Epidermal melanocyte (primary cell): Measurements from ENCODE around the gene MYL12A.
"Not testable (repeated sequence)": the region's sequence is repeated elsewhere in the genome, so short reads cannot be mapped to it uniquely, and the experiment has no call there.

Source experiments
- DNase-seq: peaks from one replicate; pipeline ENCODE4 v3.0.0; 2011; ENCODE audit warnings: low spot score; ENCODE audit not compliant: insufficient read length

Gene MYL12A

DNA sequence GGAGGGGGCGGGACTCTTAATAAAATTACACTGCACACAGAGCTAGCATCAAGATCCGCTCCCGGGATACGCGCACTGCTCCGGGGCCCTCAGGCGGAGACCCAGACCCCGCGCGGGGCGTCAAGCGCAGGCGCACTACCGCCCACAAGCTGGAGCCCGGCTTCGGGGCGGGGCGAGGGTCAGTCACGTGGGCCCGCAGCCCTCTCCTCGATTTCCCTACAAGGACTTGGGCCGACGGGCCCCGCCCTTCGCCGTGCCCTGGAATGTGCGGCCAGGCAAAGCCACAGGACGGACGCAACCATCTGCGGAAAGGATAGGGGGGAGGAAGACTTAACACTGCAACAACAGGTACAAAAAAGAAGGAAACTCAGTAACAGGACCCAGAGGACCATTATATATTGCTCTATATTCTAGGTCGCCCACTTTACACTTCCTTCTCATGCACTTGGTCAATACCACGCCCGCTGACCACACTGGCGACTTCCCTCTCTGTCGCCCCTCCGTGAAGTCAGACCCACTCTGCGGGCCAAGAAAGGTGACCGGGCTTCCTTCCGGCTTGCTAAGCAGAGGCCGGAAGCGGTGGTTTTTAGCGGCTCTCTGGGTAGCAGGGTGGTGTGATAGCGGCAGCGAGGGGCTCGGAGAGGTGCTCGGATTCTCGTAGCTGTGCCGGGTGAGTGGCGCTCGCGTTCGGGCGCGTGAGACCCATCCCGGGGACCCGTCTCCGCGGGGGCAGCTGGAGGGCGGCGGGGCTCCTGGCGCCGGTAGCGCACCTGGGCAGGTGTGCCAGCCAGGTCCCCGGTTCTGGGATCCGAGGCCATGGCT lies at the start of gene MYL12A:
Gene MYL12A, plus strand, starts transcription at position 562 of the 822 bp plus-strand sequence. CDS start 5,447 bp downstream, outside the sequence.
- peak; percentile 66 for DNase-seq

DNA sequence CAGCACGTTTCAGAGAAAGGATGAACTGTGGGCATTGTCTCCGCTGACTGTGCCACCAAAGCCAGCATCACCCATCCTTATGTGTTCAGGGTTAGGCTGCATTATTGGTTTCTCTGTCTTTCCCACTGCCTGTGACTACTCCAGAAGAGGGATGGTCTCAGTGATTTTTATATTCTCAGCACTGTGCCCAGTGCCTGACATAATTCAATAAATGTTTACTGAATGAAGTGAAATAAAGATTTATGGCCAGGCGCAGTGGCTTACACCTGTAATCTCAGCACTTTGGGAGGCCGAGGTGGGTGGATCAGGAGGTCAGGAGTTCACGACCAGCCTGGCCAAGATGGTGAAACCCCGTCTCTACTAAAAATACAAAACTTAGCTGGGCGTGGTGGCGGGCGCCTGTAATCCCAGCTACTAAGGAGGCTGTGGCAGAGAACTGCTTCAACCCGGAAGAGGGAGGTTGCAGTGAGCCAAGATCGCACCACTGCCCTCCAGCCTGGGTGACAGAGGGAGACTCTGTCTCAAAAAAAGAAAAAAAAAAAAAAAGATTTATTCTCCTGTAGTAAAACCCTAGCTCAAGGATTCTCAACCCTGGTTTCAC lies 49.2 kb upstream of the MYL12A start:
- DNase-seq = not testable (repeated sequence)

DNA sequence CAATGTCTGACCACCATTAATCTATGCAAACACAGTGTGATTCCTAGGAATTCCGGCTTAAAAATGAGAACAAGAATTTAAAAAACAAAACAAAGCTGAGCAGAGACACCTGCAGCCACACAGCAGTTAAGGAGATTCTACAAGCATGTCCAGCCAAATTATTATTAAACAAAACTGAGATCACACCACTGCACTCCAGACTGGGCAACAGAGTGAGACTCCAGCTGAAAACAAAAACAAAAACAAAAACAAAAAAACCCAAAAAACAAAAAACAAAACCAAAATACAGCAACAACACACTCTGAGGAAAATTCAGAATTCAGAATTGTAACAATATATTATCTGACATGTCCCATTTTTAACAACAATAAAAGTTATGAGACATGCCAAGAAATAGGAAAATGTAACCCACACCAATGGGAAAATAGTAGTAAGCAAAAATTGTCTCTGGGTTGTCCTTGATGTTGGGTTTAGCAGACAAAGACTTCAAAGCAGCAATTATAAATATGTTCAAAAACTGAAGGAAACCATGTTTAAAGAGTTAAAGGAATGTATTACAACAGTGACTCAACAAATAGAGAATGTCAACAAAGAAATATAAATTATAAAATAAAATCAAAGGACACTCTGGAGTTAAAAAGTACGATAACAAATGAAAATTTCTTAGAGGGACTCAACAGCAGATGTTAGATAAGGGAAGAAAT lies 47.5 kb upstream of the MYL12A start:
- DNase-seq = no peak

DNA sequence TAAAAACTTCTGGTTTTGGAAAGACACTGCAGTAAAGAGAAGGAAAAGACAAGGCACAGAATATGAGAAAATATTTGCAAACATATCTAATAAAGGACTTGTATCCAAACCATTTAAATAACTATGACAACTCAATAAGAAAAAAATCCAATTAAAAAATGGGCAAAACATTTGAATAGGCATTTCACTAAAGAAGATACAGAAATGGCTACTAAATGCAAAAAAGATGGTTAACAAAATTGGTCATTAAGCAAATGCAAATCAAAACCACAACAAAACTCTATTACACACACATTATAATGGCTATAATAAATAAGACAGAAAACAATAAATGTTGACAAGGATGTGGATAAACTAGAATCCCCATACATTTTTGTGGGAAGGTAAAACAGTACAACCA lies 42.4 kb upstream of the MYL12A start:
- no peak for DNase-seq

DNA sequence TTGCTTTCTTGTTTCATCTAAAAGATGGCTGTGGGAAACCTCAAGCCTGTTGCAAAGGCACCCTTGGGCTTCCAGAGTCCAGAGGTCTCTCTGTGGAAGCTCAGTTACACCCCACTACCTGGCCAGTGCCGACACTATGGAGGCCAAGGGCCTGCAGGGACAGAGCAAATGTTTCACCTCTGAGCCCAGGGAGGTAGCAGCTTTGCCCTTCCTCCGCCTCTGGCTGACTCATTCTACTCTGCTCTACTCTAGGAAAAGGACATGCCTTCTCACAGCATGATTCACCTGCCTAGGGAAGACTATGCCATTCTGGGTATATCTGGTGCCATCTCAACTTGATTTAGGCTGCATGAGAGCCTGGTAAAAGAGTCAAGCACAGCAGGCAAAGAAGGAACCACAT lies 40.0 kb upstream of the MYL12A start:
- DNase-seq = no peak

DNA sequence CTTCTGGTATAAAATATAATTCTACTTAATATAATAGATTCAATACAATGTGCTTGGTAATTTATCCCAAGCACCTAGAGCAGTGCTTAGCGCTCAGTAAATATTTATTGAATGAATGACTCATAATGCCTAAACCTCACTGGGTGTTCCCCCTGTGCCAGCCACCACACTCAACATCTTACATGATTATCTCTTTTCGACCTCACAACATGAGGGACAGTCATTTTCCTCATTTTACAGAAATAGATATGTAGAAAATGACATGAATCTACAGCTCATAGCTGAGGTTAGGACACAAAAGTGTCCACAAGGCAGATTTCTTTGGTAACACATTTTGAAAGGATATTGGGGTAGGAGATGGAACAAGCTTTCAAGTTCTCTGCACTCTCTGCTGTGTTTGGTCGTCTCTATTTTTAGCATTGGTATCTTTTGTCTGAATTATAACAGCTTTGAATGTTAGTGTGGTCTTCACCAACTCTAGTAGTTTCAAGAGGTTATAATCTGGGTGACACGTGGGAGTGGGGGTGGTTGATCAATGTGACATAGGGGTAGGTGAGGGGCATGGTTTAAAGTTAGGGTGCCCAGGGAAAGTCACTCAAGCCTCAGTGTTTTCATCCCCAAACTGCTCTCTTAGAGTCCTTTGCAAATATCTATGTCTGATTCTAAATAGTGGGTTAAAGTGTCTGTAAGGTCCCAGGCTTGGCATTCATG lies 37.6 kb upstream of the MYL12A start:
- no peak for DNase-seq

DNA sequence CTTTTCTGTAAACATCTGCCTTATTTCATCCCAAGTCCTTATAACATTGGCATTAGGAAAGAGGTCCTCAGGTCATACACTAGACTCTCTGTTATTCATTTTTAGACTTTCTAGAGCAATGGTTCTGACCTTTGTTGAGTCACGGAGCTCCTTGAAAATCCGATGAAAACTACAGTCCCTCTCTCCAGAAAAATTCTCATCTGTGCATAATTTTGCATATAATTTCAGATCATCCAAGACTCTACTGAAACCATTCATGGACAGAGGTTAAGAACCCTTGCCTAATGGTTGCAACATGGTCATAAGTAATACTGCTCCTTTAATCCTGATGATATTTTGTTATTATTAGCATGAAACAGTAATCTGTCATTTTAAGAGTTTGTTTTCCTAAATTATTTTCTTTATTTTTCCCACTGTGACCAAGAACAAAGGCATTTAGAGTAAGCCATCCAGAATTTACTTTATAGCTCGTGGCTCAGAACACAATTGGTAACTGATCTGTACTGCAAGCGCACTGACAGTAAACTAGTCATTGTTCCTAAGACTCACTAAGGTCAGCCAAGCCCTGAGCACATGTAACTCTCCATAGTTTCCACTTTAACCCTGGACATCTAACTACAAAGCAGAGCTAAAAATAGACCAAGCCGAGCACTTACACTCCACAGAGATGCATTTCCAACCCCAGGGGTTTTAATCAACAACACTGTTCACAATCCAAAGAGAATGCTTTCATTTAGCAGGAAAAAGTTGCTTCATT lies 36.2 kb upstream of the MYL12A start:
- no peak for DNase-seq

DNA sequence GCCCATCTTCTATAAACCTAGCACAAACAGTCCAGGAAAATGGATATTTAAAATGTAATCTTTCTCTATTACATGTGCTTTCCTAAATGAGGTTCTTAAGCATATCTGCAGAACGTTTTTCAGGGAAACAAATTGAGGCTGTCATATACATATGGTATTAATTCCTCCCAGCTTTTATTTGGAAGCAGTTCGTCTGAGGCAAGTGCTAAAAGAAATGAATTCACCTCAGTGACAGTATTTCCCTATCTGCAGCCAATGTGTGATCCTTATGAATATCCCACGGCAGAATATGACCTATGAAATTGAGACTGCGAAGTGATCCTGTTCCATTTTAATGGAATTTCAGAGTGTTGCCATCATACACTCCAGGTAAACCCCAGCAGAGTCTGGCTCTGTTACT lies 34.9 kb upstream of the MYL12A start:
- DNase-seq = no peak

DNA sequence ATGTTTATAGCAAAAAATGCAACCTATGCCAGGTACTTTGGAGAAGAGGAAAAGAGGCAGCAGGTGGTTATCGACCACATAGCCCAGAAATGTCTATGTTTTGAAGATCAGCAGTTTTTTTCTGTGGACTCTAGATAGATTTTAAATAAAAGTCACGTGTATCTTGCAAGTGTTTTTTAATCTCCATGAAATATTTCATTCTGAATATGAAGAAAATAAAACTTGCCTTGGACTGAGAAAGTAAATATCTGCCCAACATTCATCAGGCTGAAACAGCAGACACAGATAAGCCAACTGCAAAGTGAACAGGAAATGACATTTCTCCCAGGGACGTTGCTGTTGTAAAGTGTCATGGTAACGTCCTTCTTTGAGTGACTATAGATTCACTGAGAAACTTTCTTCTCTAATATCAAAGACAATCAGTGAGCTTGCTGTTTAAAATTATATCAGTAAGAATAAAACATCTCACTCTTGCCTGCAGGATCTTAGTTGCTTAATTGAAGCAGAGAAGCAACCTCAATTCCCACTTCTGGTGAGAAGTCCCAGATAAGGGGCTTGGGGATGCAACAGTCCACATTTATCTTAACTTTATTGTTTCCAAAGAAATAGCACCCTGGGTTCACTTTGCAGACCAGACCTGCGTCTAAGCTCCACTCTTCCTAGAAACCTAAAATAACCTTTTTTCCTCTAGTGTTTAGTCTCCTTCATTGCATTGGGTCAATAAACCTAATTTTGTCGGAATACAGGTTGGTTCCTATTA lies 34.1 kb upstream of the MYL12A start:
- DNase-seq = no peak

DNA sequence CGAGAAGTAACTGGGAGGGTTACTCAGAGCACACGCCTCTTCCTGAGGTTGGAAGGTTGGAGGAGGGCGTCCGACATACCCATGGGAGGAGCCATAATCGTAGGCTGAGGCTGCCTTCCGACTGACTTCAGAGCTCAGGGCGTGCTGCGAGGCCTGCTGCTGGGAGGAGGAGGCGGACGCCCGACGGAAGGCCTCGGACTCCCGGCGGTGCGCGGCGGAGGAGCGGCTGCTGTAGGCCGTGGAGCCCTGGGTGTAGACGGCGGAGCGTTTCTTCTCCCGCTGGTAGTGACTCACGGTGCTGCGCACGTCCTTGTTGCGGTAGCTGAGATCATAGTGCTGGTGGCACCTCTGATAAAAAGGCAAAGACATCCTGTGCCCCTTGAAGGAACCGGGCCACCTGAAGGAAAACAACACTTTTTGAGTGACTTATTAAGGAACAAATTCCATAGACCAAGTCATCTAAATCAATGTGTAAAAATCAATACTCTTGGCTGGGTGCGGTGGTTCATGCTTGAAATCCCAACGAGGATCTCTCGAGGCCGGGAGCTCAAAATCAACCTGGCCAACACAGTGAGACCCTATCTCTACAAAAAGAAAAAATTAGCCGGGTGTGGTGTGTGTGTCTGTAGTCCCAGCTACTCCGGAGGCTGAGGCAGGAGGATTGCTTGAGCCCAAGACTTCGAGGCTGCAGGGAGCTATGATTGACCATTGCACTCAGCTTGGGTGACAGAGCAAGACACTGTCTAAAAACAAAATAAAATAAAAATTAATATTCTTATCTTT lies 32.6 kb upstream of the MYL12A start:
- DNase-seq = no peak

DNA sequence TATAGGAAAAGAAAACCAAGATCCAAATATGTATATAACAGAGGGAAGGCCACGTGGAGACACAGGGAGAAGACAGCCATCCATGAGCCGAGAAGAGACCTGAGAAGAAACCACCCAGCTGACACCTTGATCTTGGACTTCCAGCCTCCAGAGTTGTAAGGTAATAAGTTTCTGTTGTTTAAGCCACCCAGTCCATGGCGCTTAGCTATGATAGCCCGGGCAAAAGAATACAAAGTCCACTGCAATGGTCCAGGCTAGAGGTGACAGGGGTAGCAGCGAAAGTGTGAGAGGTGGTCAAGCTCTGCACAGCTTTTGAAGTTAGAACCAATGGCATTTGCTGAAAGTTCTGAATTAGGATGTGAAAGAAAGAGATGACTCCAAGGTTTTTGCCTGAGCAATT lies 30.6 kb upstream of the MYL12A start:
- no peak for DNase-seq

DNA sequence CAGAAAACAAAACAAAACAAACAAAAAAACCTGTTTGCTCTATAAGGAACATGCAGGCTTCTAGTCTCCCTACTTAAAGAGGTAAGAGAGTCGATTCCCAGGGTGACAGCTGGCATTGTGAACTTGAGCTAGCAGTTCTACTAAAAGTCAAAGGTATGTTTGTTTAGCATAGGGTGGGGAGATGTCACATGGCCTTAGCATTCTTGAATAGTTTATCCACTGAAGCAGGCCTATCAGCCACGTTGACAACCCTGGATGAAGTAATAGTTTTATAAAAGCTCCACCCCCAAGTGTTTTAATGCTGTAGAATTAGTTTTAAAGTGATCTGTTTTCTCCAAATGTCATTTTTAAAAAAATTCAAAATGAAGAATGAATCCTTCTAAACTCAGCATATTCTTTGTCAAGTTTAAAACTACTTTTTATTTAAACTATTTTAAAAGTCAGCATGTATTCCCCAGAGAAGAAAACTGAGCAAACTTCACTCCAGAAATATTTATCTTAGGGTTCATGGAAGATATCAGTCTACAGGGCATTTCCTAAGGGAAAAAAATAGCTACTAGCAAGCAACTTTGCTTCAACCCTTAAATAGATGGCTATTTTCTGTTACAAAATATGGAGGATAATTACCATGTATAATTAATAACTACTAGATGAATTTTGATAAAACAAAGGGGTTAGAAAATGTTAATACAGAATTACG lies 29.5 kb upstream of the MYL12A start:
- DNase-seq = no peak

DNA sequence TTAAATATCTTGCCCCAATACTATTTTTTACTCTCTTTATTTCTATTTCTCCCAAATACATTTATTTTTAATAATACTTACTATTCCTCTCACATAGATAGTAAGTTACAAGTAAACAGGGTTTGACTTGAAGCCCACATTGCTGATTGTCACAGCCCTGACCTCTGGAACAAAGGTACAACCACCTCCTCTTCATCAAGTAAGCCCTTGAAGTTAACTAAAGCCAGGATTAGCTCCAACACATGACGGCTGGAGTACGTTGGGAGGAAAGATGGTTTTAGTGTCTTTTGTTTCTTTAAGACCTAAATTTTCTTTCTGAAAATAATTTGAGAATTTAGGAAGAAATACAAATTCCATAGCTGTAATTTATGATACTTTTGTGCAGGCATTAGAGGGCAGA lies 28.8 kb upstream of the MYL12A start:
- DNase-seq = no peak

DNA sequence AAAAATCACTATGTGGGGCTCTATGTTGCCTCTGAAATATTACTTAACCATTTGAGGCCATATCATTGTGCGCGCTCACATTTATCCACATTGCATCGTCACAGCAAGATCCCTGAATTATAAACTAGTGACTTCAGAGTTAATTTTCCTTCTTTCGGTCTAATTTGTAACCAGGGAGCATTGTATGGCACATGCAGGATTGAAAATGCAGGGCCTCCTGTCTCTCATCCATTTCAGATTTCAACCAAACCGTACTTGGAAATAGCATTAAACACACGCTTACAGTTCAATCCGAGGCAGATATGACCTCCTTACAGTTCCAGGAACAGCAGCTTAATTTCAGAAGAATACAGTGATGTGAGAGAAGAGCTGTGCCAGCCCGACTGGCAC lies 28.4 kb upstream of the MYL12A start:
- no peak for DNase-seq

DNA sequence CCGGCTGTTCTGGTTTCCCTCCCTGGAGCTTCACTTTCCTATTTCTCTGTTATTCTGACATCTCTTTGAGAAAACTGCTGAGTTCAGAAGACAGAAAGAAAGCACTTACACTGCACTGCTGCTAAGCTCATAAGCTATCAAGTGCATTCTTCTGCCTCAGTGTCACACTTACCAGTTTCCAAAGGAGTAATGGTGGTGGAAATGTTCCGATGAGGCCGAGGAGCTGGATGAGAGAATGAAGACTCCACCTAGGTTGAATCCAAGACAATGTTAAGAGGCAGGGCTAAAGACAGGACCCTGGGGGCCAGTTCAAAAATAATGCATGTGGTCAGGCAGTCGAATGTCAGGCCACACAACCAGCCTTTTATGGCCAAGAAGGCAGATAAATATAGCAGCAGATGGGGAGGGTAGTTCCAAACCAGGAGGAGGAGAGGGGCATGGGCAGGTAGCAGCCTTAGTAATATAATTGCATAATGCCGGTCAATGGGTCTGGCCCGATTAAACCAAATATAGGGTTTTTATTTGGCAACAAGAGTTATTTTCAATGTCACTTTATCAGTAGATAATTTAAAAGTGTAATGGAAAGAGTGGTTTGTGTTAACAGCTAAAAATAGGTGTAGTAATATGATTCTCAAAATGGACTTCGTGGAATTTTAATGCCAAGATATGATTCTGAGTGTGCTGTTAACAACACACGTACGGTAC lies 27.8 kb upstream of the MYL12A start, which contains the start of gene MYOM1:
Gene MYOM1, minus strand, starts transcription at position 338 of the 705 bp plus-strand sequence. CDS start 4,745 bp downstream, outside the sequence.
- no peak for DNase-seq

DNA sequence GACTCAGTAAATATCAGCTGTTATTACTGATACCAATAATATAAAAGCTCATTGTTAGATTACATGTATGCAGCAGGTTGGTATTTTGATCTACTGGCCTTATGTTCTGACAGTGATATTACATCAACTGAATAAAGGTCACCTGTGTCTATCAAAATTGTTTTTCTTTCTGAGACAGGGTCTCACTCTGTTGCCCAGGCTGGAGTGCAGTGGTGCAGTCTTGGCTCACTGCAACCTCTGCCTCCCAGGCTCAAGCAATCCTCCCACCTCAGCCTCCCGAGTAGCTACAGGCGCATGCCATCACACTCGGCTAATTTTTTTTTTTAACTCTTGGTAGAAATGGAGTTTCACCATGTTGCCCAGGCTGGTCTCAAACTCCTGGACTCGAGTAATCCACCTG lies 26.7 kb upstream of the MYL12A start:
- not testable (repeated sequence) for DNase-seq

DNA sequence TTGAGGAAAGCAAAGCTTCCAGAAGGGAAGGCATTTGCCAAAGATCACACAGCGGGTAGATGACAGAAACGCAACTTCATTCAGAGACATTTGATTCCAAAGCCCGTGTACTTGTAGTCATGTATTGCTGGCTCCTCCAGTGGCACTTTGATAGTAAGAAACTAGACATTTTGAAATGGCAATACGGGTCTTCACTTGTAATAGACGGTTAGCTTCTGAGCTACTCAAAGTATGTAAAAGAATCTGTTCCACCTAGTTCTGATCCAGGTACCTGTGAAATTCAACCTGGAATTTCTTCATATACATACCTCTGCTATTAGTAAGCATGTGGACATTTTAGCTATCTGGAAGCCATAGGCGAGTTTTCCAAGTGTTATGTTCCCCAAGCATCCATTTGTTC lies 26.1 kb upstream of the MYL12A start:
- DNase-seq = no peak

DNA sequence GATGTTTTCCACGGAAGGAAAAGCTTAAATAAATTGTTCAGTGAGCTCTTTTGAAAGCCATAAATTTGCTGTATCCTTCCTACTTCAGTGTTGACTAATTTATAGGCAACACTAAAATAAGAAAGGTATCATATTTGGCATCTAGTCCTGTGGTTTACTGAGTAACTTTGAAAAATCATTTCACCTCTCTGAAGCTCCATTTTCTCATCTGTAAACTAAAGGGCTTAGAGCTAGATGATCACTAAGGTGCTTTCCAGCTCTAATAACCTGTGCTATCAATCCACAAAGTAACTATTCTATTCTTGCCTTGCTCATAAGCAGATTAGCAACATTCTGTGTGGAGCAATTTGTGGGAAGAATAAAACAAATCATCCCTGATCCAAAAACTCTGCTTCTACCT lies 24.2 kb upstream of the MYL12A start:
- no peak for DNase-seq
